Motor neuron (in vitro differentiated cells): ENCODE measurements around the gene KLHL26. TPM values are rescaled to one million over a fixed set of nuclear protein-coding genes. Genes with fewer than 3 reads are reported as not detected.
"Not testable (repeated sequence)": the region's sequence is repeated elsewhere in the genome, so short reads cannot be mapped to it uniquely, and the experiment has no call there.

Source experiments
- ATAC-seq, 8 experiments: fragments of 200-7000 bp; cut with Tn5 transposase; replicated peaks in 6 of 8; 2 replicates each; pipeline ENCODE4 v1.8.0; 2021; ENCODE audit warnings: mild to moderate bottlenecking in 8 of 8, moderate library complexity in 8 of 8
- H3K27ac ChIP-seq, 2 donors: fragments of 250-450 bp; sonication (Bioruptor Pico); 2 replicates each; pipeline ENCODE4 v1.9.0; 2021; ENCODE audit warnings: antibody characterized with exemption in 2 of 2, mild to moderate bottlenecking in 2 of 2, moderate library complexity in 1 of 2
- H3K4me1 ChIP-seq, 2 donors: fragments of 250-450 bp; sonication (Bioruptor Pico); replicated peaks in 1 of 2; 2 replicates each; pipeline ENCODE4 v1.6.1; 2021; ENCODE audit warnings: antibody characterized with exemption in 2 of 2, mild to moderate bottlenecking in 2 of 2, moderate library complexity in 1 of 2
- H3K4me3 ChIP-seq, 5 donors: fragments of 250-450 bp; sonication (Bioruptor Pico); 2 replicates each; pipeline ENCODE4 v1.9.0; 2021; ENCODE audit warnings: antibody characterized with exemption in 5 of 5, mild to moderate bottlenecking in 5 of 5, moderate library complexity in 4 of 5
- WGBS, 10 experiments: fragments of 450-650 bp; shearing (Covaris generic); methylation state at CpG; one replicate each; pipeline ENCODE4 v1.0.0; 2022; 5-methylcytosine and 5-hydroxymethylcytosine counted together
- in situ Hi-C, 9 experiments: fragments of 400-800 bp; cut with MboI; loops; one replicate each; pipeline ENCODE4 v1.15.0; 2021; ENCODE audit warnings: low sequenced_read_pairs in 9 of 9, low pct_unique_long_range_greater_than_20kb in 2 of 9; ENCODE audit not compliant: unreplicated experiment in 9 of 9
- total RNA-seq, 8 experiments: library from RNA; unstranded; fragments of 300-600 nt; gene quantifications; 2 replicates each; pipeline versions ENCODE4 v1.2.3 to v1.2.4, GENCODE V29; 2022

Gene KLHL26
- total RNA-seq: 1 to 10 TPM in 7 of 8 experiments, under 1 TPM in 1; 0.92 to 8.3 (median 5.6) TPM

GRCh38 chr19:18636969-18637629 lies at the start of gene KLHL26:
TSS of gene KLHL26 (plus strand) at chr19:18637028. CDS start at chr19:18637055, 27 bp downstream.
- Histone ChIP-seq H3K27ac (peak within 1 kb of the TSS; percentile 44 to 81), H3K4me3 (peak within 1 kb of the TSS; percentile 46 to 86 (median 74)), H3K4me1 (peaks cover 21% of the 10 kb centered on the region in 2 donors)
- in situ Hi-C loops: no loop called here
- ATAC-seq: no peak
- 67% methylated on average over 2 of the region's 47 CpGs; no CpG with 5 or more reads in 9 of the 10 experiments for WGBS, 10 experiments

GRCh38 chr19:18587561-18587960 lies 49.3 kb upstream of the KLHL26 start:
- ATAC-seq: no peak
- in situ Hi-C loops: loop anchor here in 5 of 9 experiments (25.0 kb wide), 3 partner anchors 250 to 400 kb away; partner anchors contain the start of gene UPF1 (in 3 of the 5)
- 80 to 100% (median 94%) methylated on average over 2 to 9 of the region's 12 CpGs; no CpG with 5 or more reads in 1 of the 10 experiments for whole genome bisulfite sequencing, 10 experiments
- peaks cover 0 to 3% of the 10 kb centered on the region in 2 donors for H3K4me1 ChIP-seq
- no peak overlapping the region for H3K4me3 ChIP-seq
- H3K27ac ChIP-seq: no peak overlapping the region

GRCh38 chr19:18587962-18588610 lies 48.7 kb upstream of the KLHL26 start:
- in situ Hi-C loops: loop anchor here in 5 of 9 experiments (25.0 kb wide), 3 partner anchors 249 to 399 kb away; partner anchors contain the start of gene UPF1 (in 3 of the 5)
- peak in 2 of 8 experiments; percentile 1 to 2 for ATAC-seq
- H3K27ac ChIP-seq: peak overlapping the region; percentile 87 to 88

GRCh38 chr19:18588611-18589379 lies 48.0 kb upstream of the KLHL26 start, which contains the start of gene REX1BD:
TSS of gene REX1BD (plus strand) at chr19:18588798. CDS start at chr19:18588802, 4 bp downstream.
- 0% methylated on average over 2 to 8 of the region's 72 CpGs; no CpG with 5 or more reads in 6 of the 10 experiments for WGBS, 10 experiments
- in situ Hi-C loops: loop anchor here in 5 of 9 experiments (25.0 kb wide), 3 partner anchors 249 to 399 kb away; partner anchors contain the start of gene UPF1 (in 3 of the 5)

More at GRCh38 chr19:18587962-18588610, 48.7 kb upstream of the KLHL26 start:
- H3K4me1 ChIP-seq: peaks cover 0 to 3% of the 10 kb centered on the region in 2 donors
- H3K4me3 ChIP-seq: peak overlapping the region; percentile 78 to 96 (median 90)
- 4 to 80% (median 43%) methylated on average over 1 to 14 of the region's 16 CpGs; no CpG with 5 or more reads in 2 of the 10 experiments for WGBS, 10 experiments

GRCh38 chr19:18589380-18590272 lies 47.2 kb upstream of the KLHL26 start:
- Histone ChIP-seq H3K27ac (peak overlapping the region; percentile 87 to 88), H3K4me3 (peak overlapping the region; percentile 78 to 96 (median 90)), H3K4me1 (peaks cover 5 to 8% of the 10 kb centered on the region in 2 donors)
- peak; percentile 36 to 72 (median 48) for ATAC-seq
- 0 to 15% (median 2%) methylated on average over 2 to 14 of the region's 52 CpGs; no CpG with 5 or more reads in 2 of the 10 experiments for WGBS, 10 experiments
- in situ Hi-C loops: loop anchor here in 6 of 9 experiments (10.0 to 25.0 kb wide), 4 partner anchors 248 to 398 kb away; partner anchors contain the start of gene UPF1 (in 3 of the 6)

More at GRCh38 chr19:18588611-18589379, 48.0 kb upstream of the KLHL26 start, which contains the start of gene REX1BD:
- peak; percentile 57 to 87 (median 66) for ATAC-seq
- Histone ChIP-seq H3K27ac (peak within 1 kb of the TSS; percentile 87 to 88), H3K4me1 (peaks cover 3% of the 10 kb centered on the region in 2 donors), H3K4me3 (peak within 1 kb of the TSS; percentile 78 to 96 (median 90))

GRCh38 chr19:18590273-18591272 lies 46.3 kb upstream of the KLHL26 start:
- 0 to 100% (median 48%) methylated on average over 1 to 13 of the region's 40 CpGs for WGBS, 10 experiments
- Histone ChIP-seq H3K4me1 (peaks cover 12 to 17% of the 10 kb centered on the region in 2 donors), H3K4me3 (peak overlapping the region; percentile 78 to 96 (median 90)), H3K27ac (peak overlapping the region; percentile 81 to 88)
- ATAC-seq: peak in 5 of 8 experiments; percentile 64 to 74 (median 70)
- in situ Hi-C loops: loop anchor here in 6 of 9 experiments (10.0 to 25.0 kb wide), 4 partner anchors 247 to 397 kb away; partner anchors contain the start of gene UPF1 (in 3 of the 6)

- H3K4me1 ChIP-seq: peaks cover 12 to 20% of the 10 kb centered on the region in 2 donors
- no peak overlapping the region for H3K27ac ChIP-seq
- in situ Hi-C loops: loop anchor here in 6 of 9 experiments (10.0 to 25.0 kb wide), 4 partner anchors 245 to 395 kb away; partner anchors contain the start of gene UPF1 (in 3 of the 6)
- no peak for ATAC-seq
- 10 to 100% (median 80%) methylated on average over 1 to 9 of the region's 22 CpGs; no CpG with 5 or more reads in 2 of the 10 experiments for WGBS, 10 experiments
- no peak overlapping the region for H3K4me3 ChIP-seq
Measured at GRCh38 chr19:18591735-18592385, 45.0 kb upstream of the KLHL26 start.

- not testable (repeated sequence) for H3K27ac ChIP-seq, ATAC-seq, H3K4me3 ChIP-seq
- WGBS, 10 experiments: 83 to 100% (median 92%) methylated on average over 1 to 3 of the region's 5 CpGs; no CpG with 5 or more reads in 6 of the 10 experiments
- peaks cover 12 to 21% of the 10 kb centered on the region in 2 donors for H3K4me1 ChIP-seq
- in situ Hi-C loops: loop anchor here in 6 of 9 experiments (10.0 to 25.0 kb wide), 4 partner anchors 245 to 395 kb away; partner anchors contain the start of gene UPF1 (in 3 of the 6)
Measured at GRCh38 chr19:18592732-18593131, 44.1 kb upstream of the KLHL26 start.

- 43 to 100% (median 53%) methylated on average over 1 to 9 of the region's 25 CpGs; no CpG with 5 or more reads in 6 of the 10 experiments for WGBS, 10 experiments
- peak overlapping the region in 4 of 5 donors; percentile 23 to 40 (median 28) for H3K4me3 ChIP-seq
- in situ Hi-C loops: loop anchor here in 6 of 9 experiments (10.0 to 25.0 kb wide), 4 partner anchors 244 to 394 kb away; partner anchors contain the start of gene UPF1 (in 3 of the 6)
- H3K27ac ChIP-seq: no peak overlapping the region
- peaks cover 12 to 21% of the 10 kb centered on the region in 2 donors for H3K4me1 ChIP-seq
- no peak for ATAC-seq
Measured at GRCh38 chr19:18593367-18594095, 43.3 kb upstream of the KLHL26 start.
